A549 (cell line): ENCODE results near the gene TRAF1. TPM values are rescaled to one million over a fixed set of nuclear protein-coding genes. Genes with fewer than 3 reads are reported as not detected.

Source experiments
- ATAC-seq, 2 experiments: fragments of 200-7000 bp in 1 of 2; fragments of >200 bp in 1 of 2; cut with Nextera tagmentation in 1 of 2; cut with Tn5 transposase in 1 of 2; 3 replicates each; pipeline versions ENCODE4 v1.8.0 to v1.9.1; 2018 to 2020; ENCODE audit warnings: mild to moderate bottlenecking in 1 of 2, moderate library complexity in 1 of 2
- CTCF ChIA-PET: fragments of 300-600 bp; sonication (Branson Sonifier 250); formaldehyde crosslinking; extraction: SDS; loops from one replicate; lab custom pipeline; 2021; ENCODE audit warnings: antibody characterized with exemption, inconsistent platforms; lab: Yijun Ruan, JAX
- POLR2A ChIA-PET: fragments of 350-600 bp; formaldehyde crosslinking; extraction: SDS; loops from one replicate; lab custom pipeline; 2021; ENCODE audit warnings: antibody characterized with exemption, inconsistent platforms; lab: Yijun Ruan, JAX
- DNase-seq, 2 experiments: peaks; one replicate each; pipeline versions ENCODE4 v3.0.0 to v3.0.0-alpha.2; 2011 to 2016; ENCODE audit warnings: low read depth in 1 of 2, low spot score in 1 of 2
- FAIRE-seq: peaks from 2 replicates; lab custom pipeline; 2011; peaks lifted over from hg19 to GRCh38; lab: Jason Lieb, UNC
- H3K27ac ChIP-seq, 2 experiments: fragments of >200 bp; sonication (Bioruptor Twin); formaldehyde crosslinking; 3 replicates each; pipeline ENCODE4 v1.5.1; 2016 to 2017
- H3K4me1 ChIP-seq: fragments of >200 bp; sonication (Bioruptor Twin); formaldehyde crosslinking; 3 replicates; pipeline ENCODE4 v1.6.1; 2016
- H3K4me2 ChIP-seq: fragments of >200 bp; sonication (Bioruptor Twin); formaldehyde crosslinking; 3 replicates; pipeline ENCODE4 v1.6.1; 2016
- H3K4me3 ChIP-seq: fragments of >200 bp; sonication (Bioruptor Twin); formaldehyde crosslinking; 3 replicates; pipeline ENCODE4 v1.5.1; 2016
- H3K9me3 ChIP-seq: fragments of >200 bp; sonication (Bioruptor Twin); formaldehyde crosslinking; 3 replicates; pipeline ENCODE4 v1.6.1; 2016
- JUN ChIP-seq, 2 experiments: fragments of >200 bp; sonication (Bioruptor Twin); formaldehyde crosslinking; IDR thresholded peaks; 2 replicates in 1 of 2; 3 replicates in 1 of 2; pipeline ENCODE4 v1.6.1; 2016 to 2017
- MAFK ChIP-seq: fragments of 450-650 bp; IDR thresholded peaks from 2 replicates; pipeline ENCODE4 v1.6.1; 2014; ENCODE audit not compliant: partially characterized antibody
- RAD21 ChIP-seq, 2 experiments: fragments of >200 bp in 1 of 2; sonication (Bioruptor Twin) in 1 of 2; formaldehyde crosslinking in 1 of 2; IDR thresholded peaks in 1 of 2; conservative IDR thresholded peaks in 1 of 2; 2 replicates in 1 of 2; 3 replicates in 1 of 2; pipeline ENCODE4 v1.6.1; 2012 to 2018; ENCODE audit warnings: inconsistent platforms in 1 of 2
- RARB ChIP-seq: fragments of 250-450 bp; sonication (Bioruptor Pico); IDR thresholded peaks from 2 replicates; pipeline ENCODE4 v1.8.0; 2021; ENCODE audit warnings: mild to moderate bottlenecking, moderate library complexity
- RFX5 ChIP-seq: fragments of 450-650 bp; IDR thresholded peaks from 2 replicates; pipeline ENCODE4 v1.7.1; 2014; ENCODE audit warnings: antibody characterized with exemption, mild to moderate bottlenecking, moderate library complexity
- SMC3 ChIP-seq: fragments of >200 bp; sonication (Bioruptor Twin); formaldehyde crosslinking; IDR thresholded peaks from 3 replicates; pipeline ENCODE4 v1.6.1; 2018; ENCODE audit warnings: inconsistent platforms
- TP53 ChIP-seq: fragments of 250-450 bp; sonication (Bioruptor Pico); IDR thresholded peaks from 2 replicates; pipeline ENCODE4 v1.5.0; 2021; ENCODE audit warnings: mild to moderate bottlenecking, moderate library complexity
- ZFP36 ChIP-seq: fragments of 450-650 bp; IDR thresholded peaks from 2 replicates; pipeline ENCODE4 v1.6.1; 2014; ENCODE audit warnings: borderline replicate concordance; ENCODE audit not compliant: partially characterized antibody
- WGBS: methylation state at CpG from one replicate; pipeline ENCODE4 v1.1.6; 2017; ENCODE audit errors: missing lambda C conversion rate; 5-methylcytosine and 5-hydroxymethylcytosine counted together
- polyA plus RNA-seq, 4 experiments: library from polyadenylated mRNA; depleted of rRNA in 3 of 4; stranded (reverse); fragments of >200 nt; fragmentation: RNase III in 1 of 4; extraction: RNeasy Plus Mini Kit Qiagen cat#74134 plus additional on column Dnase treatment in 1 of 4; gene quantifications; 2 replicates in 3 of 4; 3 replicates in 1 of 4; pipeline ENCODE4 v1.2.3, GENCODE V29; 2011 to 2017

Gene TRAF1
- polyA plus RNA-seq, 2 of the 4 experiments (the other 2 are of a cell fraction), result 2.0 to 3.4 TPM

- CTCF ChIA-PET, result interaction anchor here (0.8 to 10.4 kb wide), 4 partner anchors 10 to 44 kb away, joined by 3 to 66 read pairs (median 4); no protein-coding TSS in a partner anchor
- ATAC-seq (no peak), FAIRE-seq (no peak), DNase-seq (no peak)
- Histone ChIP-seq H3K9me3 (no peaks in the 10 kb centered on the region), H3K4me2 (no peak overlapping the region), H3K4me1 (peaks cover 3% of the 10 kb centered on the region; the same call in 1 of the 3 replicates)
- TF ChIP-seq ZFP36 (peak; percentile 65), RFX5 (no peak)
- TF ChIP-seq, all 56 proteins: peak for 1
- Histone ChIP-seq H3K4me3 (no peak overlapping the region), H3K27ac (no peak overlapping the region)
- POLR2A ChIA-PET, result interaction anchor here (0.5 to 1.8 kb wide), 2 partner anchors 10 to 68 kb away, joined by 3 to 7 read pairs; no protein-coding TSS in a partner anchor
- 84% methylated on average over 19 of the region's 20 CpGs for WGBS
These were observed 7.4 kb downstream of the TRAF1 start for GRCh38 chr9:120918931-120919842.

GRCh38 chr9:120917929-120918762 lies 8.4 kb downstream of the TRAF1 start:
- H3K9me3 ChIP-seq, result no peaks in the 10 kb centered on the region
- no peak overlapping the region for H3K27ac ChIP-seq
- WGBS, result 91% methylated on average over 4 of the region's 4 CpGs
- DNase-seq (no peak), ATAC-seq (no peak), FAIRE-seq (no peak)
- CTCF ChIA-PET, result interaction anchor here (1.6 kb wide), 1 partner anchor 19 kb away, joined by 7 read pairs; no protein-coding TSS in a partner anchor
- POLR2A ChIA-PET, result interaction anchor here (1.6 kb wide), 1 partner anchor 11 kb away, joined by 5 read pairs; no protein-coding TSS in a partner anchor
- H3K4me3 ChIP-seq, result no peak overlapping the region
- H3K4me1 ChIP-seq, result peaks cover 3% of the 10 kb centered on the region; the same call in 1 of the 3 replicates
- TF ChIP-seq MAFK (no peak), RARB (no peak)
- H3K4me2 ChIP-seq, result no peak overlapping the region

GRCh38 chr9:120916991-120917880 lies 9.4 kb downstream of the TRAF1 start:
- CTCF ChIA-PET, result interaction anchor here (0.7 to 2.3 kb wide), 9 partner anchors 9 to 161 kb away, joined by 3 to 10 read pairs (median 3); partner anchors contain the start of gene TRAF1
- WGBS, result 83% methylated on average over 8 of the region's 8 CpGs

GRCh38 chr9:120916588-120916987 lies 10.0 kb downstream of the TRAF1 start:
- ChIA-PET CTCF (interaction anchor here (0.7 to 2.3 kb wide), 9 partner anchors 9 to 161 kb away, joined by 3 to 10 read pairs (median 3); partner anchors contain the start of gene TRAF1), POLR2A (interaction anchor here (1.6 kb wide), 1 partner anchor 12 kb away, joined by 5 read pairs; no protein-coding TSS in a partner anchor)
- H3K4me1 ChIP-seq, result peaks cover 3% of the 10 kb centered on the region; the same call in 1 of the 3 replicates
- no peak for FAIRE-seq
- H3K4me2 ChIP-seq, result no peak overlapping the region
- WGBS, result 57% methylated on average over 3 of the region's 3 CpGs
- no peak for ATAC-seq
- H3K27ac ChIP-seq, result peak overlapping the region in 1 of 2 experiments; percentile 36; a peak in 1 of 6 replicates
- TF ChIP-seq RAD21 (conservative IDR thresholded peaks at IDR 0.05 in 1 of 2, IDR thresholded peaks at IDR 0.05 in 1 of 2), result 0 out of 5 replicates have a peak, but pooled peaks of 1 of the 2 experiments have one; percentile 15
- TF ChIP-seq TP53 (CRISPR knock-in tag), result no peak
- no peak for TF ChIP-seq JUN (IDR thresholded peaks at IDR 0.05)
- no peak overlapping the region for H3K4me3 ChIP-seq
- DNase-seq, result no peak
- no peaks in the 10 kb centered on the region for H3K9me3 ChIP-seq

More at GRCh38 chr9:120916991-120917880, 9.4 kb downstream of the TRAF1 start:
- no peak for DNase-seq
- H3K4me2 ChIP-seq, result no peak overlapping the region
- H3K27ac ChIP-seq, result peak overlapping the region in 1 of 2 experiments; percentile 36; a peak in 1 of 6 replicates
- no peak for TF ChIP-seq SMC3
- TF ChIP-seq, all 56 proteins: peak for 0
- Histone ChIP-seq H3K9me3 (no peaks in the 10 kb centered on the region), H3K4me1 (peaks cover 3% of the 10 kb centered on the region; the same call in 1 of the 3 replicates), H3K4me3 (no peak overlapping the region)
- POLR2A ChIA-PET, result interaction anchor here (1.6 kb wide), 1 partner anchor 11 kb away, joined by 5 read pairs; no protein-coding TSS in a partner anchor
- ATAC-seq (no peak), FAIRE-seq (no peak)
